A549 (cell line): ENCODE results near the gene VSTM1. TPM values are rescaled to one million over a fixed set of nuclear protein-coding genes. Genes with fewer than 3 reads are reported as not detected.

Source experiments
- ATAC-seq, 2 experiments: fragments of 200-7000 bp in 1 of 2; fragments of >200 bp in 1 of 2; cut with Nextera tagmentation in 1 of 2; cut with Tn5 transposase in 1 of 2; 3 replicates each; pipeline versions ENCODE4 v1.8.0 to v1.9.1; 2018 to 2020; ENCODE audit warnings: mild to moderate bottlenecking in 1 of 2, moderate library complexity in 1 of 2
- CTCF ChIA-PET: fragments of 300-600 bp; sonication (Branson Sonifier 250); formaldehyde crosslinking; extraction: SDS; loops from one replicate; lab custom pipeline; 2021; ENCODE audit warnings: antibody characterized with exemption, inconsistent platforms; lab: Yijun Ruan, JAX
- POLR2A ChIA-PET: fragments of 350-600 bp; formaldehyde crosslinking; extraction: SDS; loops from one replicate; lab custom pipeline; 2021; ENCODE audit warnings: antibody characterized with exemption, inconsistent platforms; lab: Yijun Ruan, JAX
- DNase-seq, 2 experiments: peaks; one replicate each; pipeline versions ENCODE4 v3.0.0 to v3.0.0-alpha.2; 2011 to 2016; ENCODE audit warnings: low read depth in 1 of 2, low spot score in 1 of 2
- FAIRE-seq: peaks from 2 replicates; lab custom pipeline; 2011; peaks lifted over from hg19 to GRCh38; lab: Jason Lieb, UNC
- H3K27ac ChIP-seq, 2 experiments: fragments of >200 bp; sonication (Bioruptor Twin); formaldehyde crosslinking; 3 replicates each; pipeline ENCODE4 v1.5.1; 2016 to 2017
- H3K4me1 ChIP-seq: fragments of >200 bp; sonication (Bioruptor Twin); formaldehyde crosslinking; 3 replicates; pipeline ENCODE4 v1.6.1; 2016
- H3K4me2 ChIP-seq: fragments of >200 bp; sonication (Bioruptor Twin); formaldehyde crosslinking; 3 replicates; pipeline ENCODE4 v1.6.1; 2016
- H3K4me3 ChIP-seq: fragments of >200 bp; sonication (Bioruptor Twin); formaldehyde crosslinking; 3 replicates; pipeline ENCODE4 v1.5.1; 2016
- H3K9me3 ChIP-seq: fragments of >200 bp; sonication (Bioruptor Twin); formaldehyde crosslinking; 3 replicates; pipeline ENCODE4 v1.6.1; 2016
- BHLHE40 ChIP-seq: IDR thresholded peaks from 2 replicates; pipeline ENCODE4 v1.6.1; 2012; ENCODE audit warnings: low read depth, low read length, inconsistent platforms
- CBX2 ChIP-seq: fragments of 200-600 bp; sonication (generic); IDR thresholded peaks from 2 replicates; pipeline ENCODE4 v1.6.1; 2016; ENCODE audit warnings: low read depth, mild to moderate bottlenecking, borderline replicate concordance
- CEBPB ChIP-seq, 2 experiments: fragments of >200 bp in 1 of 2; sonication (Bioruptor Twin) in 1 of 2; formaldehyde crosslinking in 1 of 2; IDR thresholded peaks; 2 replicates each; pipeline ENCODE4 v1.6.1; 2012 to 2016
- E2F6 ChIP-seq: IDR thresholded peaks from 2 replicates; pipeline ENCODE4 v1.6.1; 2012; ENCODE audit warnings: low read depth, borderline replicate concordance
- ELK1 ChIP-seq: fragments of 150-350 bp; IDR thresholded peaks from 2 replicates; pipeline ENCODE4 v1.6.1; 2014; ENCODE audit warnings: low read depth, mild to moderate bottlenecking, low read length
- FOSB ChIP-seq: fragments of 250-450 bp; sonication (Bioruptor Pico); IDR thresholded peaks from 2 replicates; pipeline ENCODE4 v1.5.0; 2020; ENCODE audit warnings: mild to moderate bottlenecking, moderate library complexity
- FOXS1 ChIP-seq: fragments of 250-450 bp; sonication (Bioruptor Pico); IDR thresholded peaks from 2 replicates; pipeline ENCODE4 v1.5.0; 2020; ENCODE audit warnings: mild to moderate bottlenecking, moderate library complexity
- HEYL ChIP-seq: fragments of 250-450 bp; sonication (Bioruptor Pico); IDR thresholded peaks from 2 replicates; pipeline ENCODE4 v1.8.0; 2021; ENCODE audit warnings: mild to moderate bottlenecking, moderate library complexity
- HMGXB4 ChIP-seq: fragments of 250-450 bp; sonication (Bioruptor Pico); IDR thresholded peaks from 2 replicates; pipeline ENCODE4 v1.5.0; 2021; ENCODE audit warnings: mild to moderate bottlenecking, moderate library complexity, borderline replicate concordance
- HOXB13 ChIP-seq: fragments of 250-450 bp; sonication (Bioruptor Pico); IDR thresholded peaks from 2 replicates; pipeline ENCODE4 v1.5.0; 2020; ENCODE audit warnings: low read depth, mild to moderate bottlenecking, moderate library complexity
- JUN ChIP-seq, 2 experiments: fragments of >200 bp; sonication (Bioruptor Twin); formaldehyde crosslinking; IDR thresholded peaks; 2 replicates in 1 of 2; 3 replicates in 1 of 2; pipeline ENCODE4 v1.6.1; 2016 to 2017
- MAFK ChIP-seq: fragments of 450-650 bp; IDR thresholded peaks from 2 replicates; pipeline ENCODE4 v1.6.1; 2014; ENCODE audit not compliant: partially characterized antibody
- MAX ChIP-seq: IDR thresholded peaks from 2 replicates; pipeline ENCODE4 v1.6.1; 2012
- NPAS2 ChIP-seq: fragments of 250-450 bp; sonication (Bioruptor Pico); IDR thresholded peaks from 2 replicates; pipeline ENCODE4 v1.8.0; 2022; ENCODE audit warnings: mild to moderate bottlenecking, moderate library complexity, borderline replicate concordance
- NR3C1 ChIP-seq: fragments of >200 bp; sonication (Bioruptor Twin); formaldehyde crosslinking; IDR thresholded peaks from 3 replicates; pipeline ENCODE4 v1.6.1; 2017
- PBX3 ChIP-seq: IDR thresholded peaks from 2 replicates; pipeline ENCODE4 v1.6.1; 2012
- PHF8 ChIP-seq: fragments of 200-600 bp; sonication (generic); IDR thresholded peaks from 2 replicates; pipeline ENCODE4 v1.6.1; 2016; ENCODE audit warnings: low read depth, mild to moderate bottlenecking, antibody characterized with exemption, moderate library complexity, borderline replicate concordance
- POLR2A ChIP-seq: IDR thresholded peaks from 2 replicates; pipeline ENCODE4 v1.6.1; 2012; ENCODE audit warnings: mild to moderate bottlenecking, low read length
- RAD21 ChIP-seq, 2 experiments: fragments of >200 bp in 1 of 2; sonication (Bioruptor Twin) in 1 of 2; formaldehyde crosslinking in 1 of 2; IDR thresholded peaks in 1 of 2; conservative IDR thresholded peaks in 1 of 2; 2 replicates in 1 of 2; 3 replicates in 1 of 2; pipeline ENCODE4 v1.6.1; 2012 to 2018; ENCODE audit warnings: inconsistent platforms in 1 of 2
- RCOR1 ChIP-seq: fragments of 150-350 bp; IDR thresholded peaks from 2 replicates; pipeline ENCODE4 v1.6.1; 2014; ENCODE audit warnings: antibody characterized with exemption, low read length, low read depth
- TFCP2L1 ChIP-seq: fragments of 250-450 bp; sonication (Bioruptor Pico); IDR thresholded peaks from 2 replicates; pipeline ENCODE4 v1.5.0; 2021; ENCODE audit warnings: mild to moderate bottlenecking
- TP53 ChIP-seq: fragments of 250-450 bp; sonication (Bioruptor Pico); IDR thresholded peaks from 2 replicates; pipeline ENCODE4 v1.5.0; 2021; ENCODE audit warnings: mild to moderate bottlenecking, moderate library complexity
- ZC3H11A ChIP-seq: fragments of 450-650 bp; IDR thresholded peaks from 2 replicates; pipeline ENCODE4 v1.6.1; 2014; ENCODE audit warnings: antibody characterized with exemption, mild to moderate bottlenecking
- ZFP36 ChIP-seq: fragments of 450-650 bp; IDR thresholded peaks from 2 replicates; pipeline ENCODE4 v1.6.1; 2014; ENCODE audit warnings: borderline replicate concordance; ENCODE audit not compliant: partially characterized antibody
- ZSCAN20 ChIP-seq: fragments of 250-450 bp; sonication (Bioruptor Pico); IDR thresholded peaks from 2 replicates; pipeline ENCODE4 v1.8.0; 2022; ENCODE audit warnings: mild to moderate bottlenecking, moderate library complexity
- WGBS: methylation state at CpG from one replicate; pipeline ENCODE4 v1.1.6; 2017; ENCODE audit errors: missing lambda C conversion rate; 5-methylcytosine and 5-hydroxymethylcytosine counted together
- polyA plus RNA-seq, 4 experiments: library from polyadenylated mRNA; depleted of rRNA in 3 of 4; stranded (reverse); fragments of >200 nt; fragmentation: RNase III in 1 of 4; extraction: RNeasy Plus Mini Kit Qiagen cat#74134 plus additional on column Dnase treatment in 1 of 4; gene quantifications; 2 replicates in 3 of 4; 3 replicates in 1 of 4; pipeline ENCODE4 v1.2.3, GENCODE V29; 2011 to 2017

Gene VSTM1
- polyA plus RNA-seq, 2 of the 4 experiments (the other 2 are of a cell fraction), result 0.25 to 0.50 TPM

GRCh38 chr19:54045771-54046170, 17.9 kb downstream of the VSTM1 start:
- 18% methylated on average over 2 of the region's 2 CpGs for WGBS
- Histone ChIP-seq H3K4me1 (peaks cover 10% of the 10 kb centered on the region), H3K4me3 (no peak overlapping the region), H3K9me3 (peaks cover 16% of the 10 kb centered on the region; the same call in 2 of the 3 replicates), H3K4me2 (no peak overlapping the region), H3K27ac (no peak overlapping the region)
- no peak for ATAC-seq
- ChIA-PET CTCF (interaction anchor here (1.1 to 1.2 kb wide), 3 partner anchors 14 to 258 kb away, joined by 3 to 4 read pairs (median 3); no protein-coding TSS in a partner anchor), POLR2A (interaction anchor here (0.6 kb wide), 1 partner anchor 18 kb away, joined by 4 read pairs; no protein-coding TSS in a partner anchor)
- peak; percentile 94 for FAIRE-seq
- DNase-seq, result no peak
- TF ChIP-seq CEBPB (IDR thresholded peaks at IDR 0.05), result no peak
- no peak for TF ChIP-seq CBX2
- no peak for TF ChIP-seq HEYL (CRISPR knock-in tag)
- no peak for TF ChIP-seq POLR2A
- TF ChIP-seq E2F6, result no peak
- no peak for TF ChIP-seq FOSB (CRISPR knock-in tag)
- no peak for TF ChIP-seq ZC3H11A
- TF ChIP-seq ZFP36, result no peak
- TF ChIP-seq MAX, result no peak
- TF ChIP-seq PHF8, result no peak
- no peak for TF ChIP-seq MAFK
- TF ChIP-seq PBX3, result no peak
- no peak for TF ChIP-seq RCOR1
- no peak for TF ChIP-seq TFCP2L1 (CRISPR knock-in tag)
- TF ChIP-seq RAD21 (conservative IDR thresholded peaks at IDR 0.05 in 1 of 2, IDR thresholded peaks at IDR 0.05 in 1 of 2), result no peak

GRCh38 chr19:54042989-54043388, 20.7 kb downstream of the VSTM1 start:
- WGBS, result 74% methylated on average over 3 of the region's 3 CpGs
- TF ChIP-seq ZSCAN20 (CRISPR knock-in tag) (no peak), BHLHE40 (no peak), NPAS2 (CRISPR knock-in tag) (no peak), HMGXB4 (CRISPR knock-in tag) (no peak), RAD21 (conservative IDR thresholded peaks at IDR 0.05 in 1 of 2, IDR thresholded peaks at IDR 0.05 in 1 of 2) (no peak), HOXB13 (no peak), ELK1 (no peak), ZC3H11A (no peak), FOXS1 (CRISPR knock-in tag) (no peak), PHF8 (no peak), CEBPB (IDR thresholded peaks at IDR 0.05) (no peak), JUN (IDR thresholded peaks at IDR 0.05) (no peak), POLR2A (no peak), TP53 (CRISPR knock-in tag) (no peak), NR3C1 (no peak)
- DNase-seq, result no peak
- H3K4me3 ChIP-seq, result no peak overlapping the region
- H3K9me3 ChIP-seq, result 0 out of 3 replicates have a peak, but pooled peaks cover 3% of the 10 kb centered on the region
- ATAC-seq, result no peak
- H3K4me1 ChIP-seq, result peaks cover 10% of the 10 kb centered on the region
- no peak overlapping the region for H3K4me2 ChIP-seq
- POLR2A ChIA-PET, result no interaction called here
- no peak overlapping the region for H3K27ac ChIP-seq
- FAIRE-seq, result no peak
- CTCF ChIA-PET, result interaction anchor here (0.6 to 7.6 kb wide), 13 partner anchors 10 to 297 kb away, joined by 3 to 69 read pairs (median 5); no protein-coding TSS in a partner anchor
